T-helper 2 cell treated with Interferon-gamma antibody and Interleukin-4, amounts not matched to agents 100 ng/mL and 5 ng/mL, for 36 hours (primary cell): ENCODE measurements around the gene TRIM72. TPM values are rescaled to one million over a fixed set of nuclear protein-coding genes. Genes with fewer than 3 reads are reported as not detected.
"Not testable (repeated sequence)": the region's sequence is repeated elsewhere in the genome, so short reads cannot be mapped to it uniquely, and the experiment has no call there.

Experiments
- intact Hi-C: fragments of 100-400 bp; cut with micrococcal nuclease; formaldehyde crosslinking; loops from one replicate; pipeline ENCODE4 v1.15.1; 2023
- total RNA-seq: library from RNA; stranded (reverse); gene quantifications from 2 replicates; pipeline ENCODE4 v1.2.3, GENCODE V29; 2022

Gene TRIM72
- total RNA-seq, 1 donor from 2014 or later: not detected

DNA sequence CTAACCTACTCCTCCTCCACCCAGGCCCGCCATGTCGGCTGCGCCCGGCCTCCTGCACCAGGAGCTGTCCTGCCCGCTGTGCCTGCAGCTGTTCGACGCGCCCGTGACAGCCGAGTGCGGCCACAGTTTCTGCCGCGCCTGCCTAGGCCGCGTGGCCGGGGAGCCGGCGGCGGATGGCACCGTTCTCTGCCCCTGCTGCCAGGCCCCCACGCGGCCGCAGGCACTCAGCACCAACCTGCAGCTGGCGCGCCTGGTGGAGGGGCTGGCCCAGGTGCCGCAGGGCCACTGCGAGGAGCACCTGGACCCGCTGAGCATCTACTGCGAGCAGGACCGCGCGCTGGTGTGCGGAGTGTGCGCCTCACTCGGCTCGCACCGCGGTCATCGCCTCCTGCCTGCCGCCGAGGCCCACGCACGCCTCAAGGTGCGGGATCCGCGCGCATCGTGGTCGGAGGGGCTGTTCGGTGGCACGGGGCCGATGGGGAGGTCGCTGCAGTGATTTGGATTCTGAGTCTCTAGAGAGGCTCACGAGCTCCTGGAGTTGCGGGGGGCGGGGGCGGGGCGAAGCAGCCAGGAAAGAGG, 878 bp downstream of the TRIM72 start:
- intact Hi-C loops: loop anchor here (5.0 kb wide), 1 partner anchor 38 kb away; no protein-coding TSS in a partner anchor

DNA sequence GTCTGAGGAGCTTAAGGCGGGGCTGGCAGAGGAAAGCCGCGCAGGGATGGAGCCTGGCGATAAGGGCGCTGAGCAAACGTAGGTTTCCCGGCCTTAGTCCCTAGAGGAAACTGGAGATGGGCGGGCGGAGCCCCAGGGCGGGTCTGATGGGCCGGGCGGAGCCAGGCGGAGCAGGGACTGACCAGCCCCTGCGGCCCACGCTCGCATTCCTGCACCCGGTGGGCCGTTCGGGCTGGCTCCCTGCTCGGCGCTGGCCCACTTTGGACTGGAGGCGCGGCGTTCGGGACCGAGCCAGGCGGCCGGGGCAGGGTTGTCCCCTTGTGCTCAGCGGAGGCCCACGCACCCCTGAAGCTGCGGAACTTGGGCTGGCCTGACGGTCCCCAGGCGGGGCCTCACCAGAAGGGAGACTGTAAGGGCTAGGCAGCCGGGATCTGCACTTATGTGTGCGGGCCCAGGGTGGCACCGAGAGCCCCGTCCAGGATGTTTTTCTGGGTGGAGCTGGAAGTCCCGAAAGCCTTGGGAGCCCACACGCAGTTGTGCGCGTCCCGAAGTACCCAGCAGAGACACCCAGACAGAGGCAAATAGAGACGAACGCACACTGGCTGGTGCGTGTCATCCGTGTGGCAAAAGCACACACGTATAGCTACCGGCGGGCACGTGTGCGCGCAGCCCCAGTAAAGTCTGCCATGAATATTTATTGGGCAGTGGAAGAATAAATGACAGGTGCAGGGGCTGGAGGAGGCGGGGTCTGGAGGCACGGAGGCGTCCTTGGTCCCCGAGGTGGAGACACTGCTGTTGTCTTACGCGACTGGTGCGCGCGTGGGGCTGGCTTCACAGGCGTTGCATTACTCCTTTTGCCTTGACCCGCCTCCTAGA, 1.6 kb downstream of the TRIM72 start:
- intact Hi-C loops: loop anchor here (5.0 kb wide), 1 partner anchor 37 kb away; no protein-coding TSS in a partner anchor

DNA sequence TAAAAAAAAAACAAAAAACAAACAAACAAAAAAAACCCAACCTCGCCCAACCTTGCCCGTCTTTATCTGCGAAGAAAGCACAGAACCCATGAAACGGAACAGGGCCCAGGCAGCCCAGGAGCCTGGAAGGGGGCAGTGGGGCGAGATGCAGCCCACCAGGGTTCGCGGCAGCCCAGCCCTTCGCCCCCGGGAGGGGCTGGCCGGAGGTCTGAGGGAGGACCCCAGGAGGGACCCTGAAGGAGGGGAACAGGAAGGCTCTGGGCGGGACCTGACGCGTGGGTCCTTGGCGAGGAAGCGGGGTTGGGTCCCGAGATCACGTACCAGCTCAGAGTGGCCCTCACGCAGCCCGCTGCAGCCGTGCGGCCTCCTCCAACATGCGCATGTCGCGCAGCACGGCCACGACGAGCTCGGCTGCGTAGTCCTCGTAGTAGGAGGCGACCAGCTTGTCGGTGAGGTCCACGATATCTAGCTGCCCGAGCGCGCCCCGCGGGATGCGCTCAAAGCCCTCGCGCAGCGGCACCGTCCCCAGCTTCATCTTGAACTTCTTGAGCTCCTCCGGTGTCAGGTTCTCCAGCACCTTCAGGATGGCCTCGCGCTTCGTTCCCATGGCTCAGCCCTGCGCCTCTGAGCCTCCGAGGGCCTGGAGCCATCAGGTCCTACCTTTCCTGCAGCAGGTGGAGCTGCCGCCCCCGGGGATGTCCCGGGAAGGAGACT, 2.7 kb downstream of the TRIM72 start, which contains the start of gene PYDC1:
TSS of gene PYDC1 (minus strand) at position 714 of the 714 bp plus-strand sequence. CDS start at position 607, 107 bp downstream.
- intact Hi-C loops: loop anchor here (5.0 kb wide), 1 partner anchor 36 kb away; no protein-coding TSS in a partner anchor

DNA sequence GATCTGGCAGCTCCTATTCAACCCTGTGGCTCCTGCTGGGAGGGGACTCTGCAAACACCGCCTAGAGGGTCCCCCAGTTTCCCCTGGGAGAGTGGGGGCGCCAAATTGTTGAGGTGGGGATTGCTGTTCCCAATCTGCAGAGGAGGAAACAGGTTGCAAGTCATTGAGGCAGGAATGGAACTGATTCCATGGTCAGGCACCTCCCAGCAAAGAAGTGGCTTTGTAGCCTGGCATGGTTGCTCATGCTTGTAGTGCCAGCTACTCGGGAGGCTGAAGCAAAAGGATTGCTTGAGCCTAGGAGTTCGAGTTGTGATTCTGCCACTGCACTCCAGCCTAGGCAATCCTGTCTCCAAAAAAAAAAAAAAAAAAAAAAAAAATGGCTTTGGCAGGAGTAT, 3.2 kb downstream of the TRIM72 start:
- intact Hi-C loops: loop anchor here (5.0 kb wide), 1 partner anchor 35 kb away; no protein-coding TSS in a partner anchor

DNA sequence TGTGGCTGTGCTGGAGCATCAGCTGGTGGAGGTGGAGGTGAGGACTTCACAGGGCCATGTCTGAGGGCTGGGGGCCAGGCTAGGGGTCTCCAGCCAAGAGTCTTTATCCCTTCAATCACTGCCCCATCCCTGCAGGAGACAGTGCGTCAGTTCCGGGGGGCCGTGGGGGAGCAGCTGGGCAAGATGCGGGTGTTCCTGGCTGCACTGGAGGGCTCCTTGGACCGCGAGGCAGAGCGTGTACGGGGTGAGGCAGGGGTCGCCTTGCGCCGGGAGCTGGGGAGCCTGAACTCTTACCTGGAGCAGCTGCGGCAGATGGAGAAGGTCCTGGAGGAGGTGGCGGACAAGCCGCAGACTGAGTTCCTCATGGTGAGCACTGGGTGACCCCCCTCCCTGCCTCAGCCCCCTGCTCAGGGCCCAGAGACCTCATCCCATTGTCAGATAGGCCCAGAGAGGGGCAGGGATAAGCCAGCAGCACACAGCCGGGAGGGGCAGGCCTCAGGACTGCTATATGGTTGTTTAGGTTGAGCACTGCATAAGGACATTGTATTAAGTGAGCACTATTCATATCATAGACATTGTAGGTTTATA, 5.3 kb downstream of the TRIM72 start:
- intact Hi-C loops: loop anchor here (5.0 kb wide), 1 partner anchor 33 kb away; no protein-coding TSS in a partner anchor

DNA sequence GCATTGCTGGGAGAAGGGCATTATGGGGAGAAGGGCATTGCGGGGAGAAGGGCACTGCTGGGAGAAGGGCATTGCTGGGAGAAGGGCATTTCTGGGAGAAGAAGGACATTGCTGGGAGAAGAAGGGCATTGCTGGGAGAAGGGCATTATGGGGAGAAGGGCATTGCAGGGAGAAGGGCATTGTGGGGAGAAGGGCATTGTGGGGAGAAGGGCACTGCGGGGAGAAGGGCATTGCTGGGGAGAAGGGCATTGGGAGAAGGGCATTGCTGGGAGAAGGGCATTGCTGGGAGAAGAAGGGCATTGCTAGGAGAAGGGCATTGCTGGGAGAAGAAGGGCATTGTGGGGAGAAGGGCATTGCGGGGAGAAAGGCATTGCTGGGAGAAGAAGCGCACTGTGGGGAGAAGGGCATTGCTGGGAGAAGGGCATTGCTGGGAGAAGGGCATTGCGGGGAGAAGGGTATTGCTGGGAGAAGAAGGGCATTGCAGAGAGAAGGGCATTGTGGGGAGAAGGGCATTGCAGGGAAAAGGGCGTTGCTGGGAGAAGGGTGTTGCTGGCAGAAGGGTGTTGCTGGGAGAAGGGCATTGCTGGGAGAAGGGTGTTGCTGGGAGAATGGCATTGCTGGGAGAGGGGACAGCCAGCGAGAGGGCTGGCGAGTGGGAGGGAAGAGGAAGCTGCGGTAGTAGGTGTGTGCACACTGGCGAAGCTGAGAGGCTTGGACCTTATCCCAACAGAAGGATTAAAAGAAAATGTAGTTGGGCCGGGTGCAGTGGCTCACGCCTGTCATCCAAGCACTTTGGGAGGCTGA, 7.6 kb downstream of the TRIM72 start:
- intact Hi-C loops: no loop called here

DNA sequence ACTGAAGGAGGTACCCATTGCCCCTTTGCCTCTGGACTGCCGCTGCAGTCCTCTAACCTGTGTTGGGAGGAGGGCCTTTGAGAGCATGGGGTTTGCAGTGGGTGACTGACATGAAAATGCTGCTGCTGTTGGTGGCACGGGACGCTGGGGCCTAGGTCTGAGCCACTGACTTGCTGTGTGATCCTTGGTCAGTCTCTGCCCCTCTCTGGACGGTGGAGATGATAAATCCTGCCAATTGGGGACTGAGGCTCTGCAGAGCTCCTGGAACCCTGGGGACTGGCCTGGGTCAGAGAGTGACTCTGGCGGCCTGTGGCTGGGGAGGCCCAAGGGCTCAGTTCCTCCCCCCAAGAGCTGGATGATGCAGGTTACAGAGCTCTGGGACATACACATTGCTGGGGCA, 9.1 kb downstream of the TRIM72 start:
- intact Hi-C loops: no loop called here

DNA sequence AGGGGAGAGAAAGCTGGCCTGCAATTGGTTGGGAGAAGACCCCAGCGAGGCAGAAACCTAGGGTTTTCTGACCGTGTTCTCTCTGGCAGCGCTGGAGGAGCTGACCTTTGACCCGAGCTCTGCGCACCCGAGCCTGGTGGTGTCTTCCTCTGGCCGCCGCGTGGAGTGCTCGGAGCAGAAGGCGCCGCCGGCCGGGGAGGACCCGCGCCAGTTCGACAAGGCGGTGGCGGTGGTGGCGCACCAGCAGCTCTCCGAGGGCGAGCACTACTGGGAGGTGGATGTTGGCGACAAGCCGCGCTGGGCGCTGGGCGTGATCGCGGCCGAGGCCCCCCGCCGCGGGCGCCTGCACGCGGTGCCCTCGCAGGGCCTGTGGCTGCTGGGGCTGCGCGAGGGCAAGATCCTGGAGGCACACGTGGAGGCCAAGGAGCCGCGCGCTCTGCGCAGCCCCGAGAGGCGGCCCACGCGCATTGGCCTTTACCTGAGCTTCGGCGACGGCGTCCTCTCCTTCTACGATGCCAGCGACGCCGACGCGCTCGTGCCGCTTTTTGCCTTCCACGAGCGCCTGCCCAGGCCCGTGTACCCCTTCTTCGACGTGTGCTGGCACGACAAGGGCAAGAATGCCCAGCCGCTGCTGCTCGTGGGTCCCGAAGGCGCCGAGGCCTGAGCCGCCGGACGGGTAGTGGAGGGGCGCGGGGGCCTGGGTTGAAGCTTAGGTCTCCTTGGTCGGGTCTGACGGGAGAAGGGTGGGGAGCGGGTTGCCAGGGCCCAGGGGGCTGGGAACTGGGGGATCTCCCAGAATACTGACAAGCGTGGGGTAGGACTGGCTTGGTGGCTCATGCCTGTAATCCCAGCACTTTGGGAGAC, 10.4 kb downstream of the TRIM72 start:
- intact Hi-C loops: no loop called here

DNA sequence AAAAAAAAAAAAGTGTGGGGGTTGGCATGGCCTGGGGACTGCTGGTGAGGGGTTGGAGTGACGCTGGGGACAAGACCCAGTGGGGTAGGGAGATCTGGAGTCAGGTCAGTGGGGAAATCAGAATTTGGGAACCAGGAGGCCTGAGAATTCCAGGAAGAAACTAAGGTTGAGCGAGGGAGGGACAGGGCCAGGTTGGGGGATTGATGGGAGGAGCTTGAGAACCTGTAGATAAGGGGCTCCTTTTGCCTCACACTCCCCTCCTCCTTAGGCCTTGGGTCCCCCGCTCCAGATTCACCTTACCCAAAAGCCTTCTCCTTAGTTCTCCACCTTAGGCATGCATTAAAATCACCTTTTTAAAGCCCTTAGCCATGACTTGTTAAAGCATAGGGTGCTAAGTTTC, 11.3 kb downstream of the TRIM72 start:
- intact Hi-C loops: no loop called here

DNA sequence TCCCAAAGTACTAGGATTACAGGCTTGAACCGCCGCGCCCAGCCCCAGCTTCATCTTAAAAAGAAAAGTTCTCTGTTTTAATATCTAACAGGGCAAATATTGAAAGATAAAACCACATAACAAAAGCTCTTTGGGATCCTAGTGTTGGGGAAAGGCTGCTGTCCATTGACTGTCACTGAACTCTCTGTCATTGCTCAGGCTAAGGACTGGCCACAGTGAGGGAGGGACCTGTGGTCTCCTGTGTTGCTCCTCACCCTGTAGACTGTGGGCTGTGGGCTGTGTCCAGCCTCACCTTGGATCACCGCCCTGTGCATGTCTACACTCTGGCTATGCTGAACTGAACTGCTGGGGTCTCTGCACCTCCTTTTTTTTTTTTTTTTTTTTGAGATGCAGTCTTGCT, 14.3 kb downstream of the TRIM72 start:
- intact Hi-C loops: no loop called here

DNA sequence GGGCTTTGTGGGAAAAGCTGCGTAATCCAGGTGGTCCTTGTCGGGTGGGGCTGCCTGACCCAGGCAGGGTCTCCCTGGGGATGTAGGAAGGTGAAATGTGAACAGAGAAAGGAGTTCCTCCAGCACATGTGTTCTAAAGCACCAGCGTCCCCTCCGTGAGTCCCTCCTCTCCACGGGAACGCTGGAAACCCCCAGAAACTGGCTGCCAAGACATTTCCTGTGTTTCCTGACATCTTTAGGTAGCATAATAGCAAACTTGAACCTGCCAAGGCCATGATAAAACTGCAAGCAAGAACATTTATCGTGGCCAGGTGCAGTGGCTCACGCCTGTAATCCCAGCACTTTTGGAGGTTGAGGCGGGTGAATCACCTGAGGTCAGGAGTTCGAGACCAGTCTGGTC, 15.6 kb downstream of the TRIM72 start:
- intact Hi-C loops: no loop called here

DNA sequence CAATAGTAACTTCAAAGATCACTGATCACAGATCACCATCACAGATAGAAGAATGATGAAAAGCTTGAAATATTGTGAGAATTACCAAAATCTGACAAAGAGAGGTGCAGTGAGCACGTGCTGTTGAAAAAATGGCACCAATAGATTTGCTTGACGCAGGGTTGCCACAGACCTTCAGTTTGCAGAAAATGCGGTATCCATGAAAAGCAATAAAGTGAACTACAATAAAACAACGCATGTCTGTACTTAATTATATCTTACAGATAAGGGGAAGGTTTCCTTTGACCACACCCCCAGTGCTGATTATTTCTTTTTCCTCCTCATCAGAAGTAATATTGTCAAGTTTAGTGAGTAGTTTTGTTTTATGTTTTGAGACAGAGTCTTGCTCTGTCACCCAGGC, 24.1 kb downstream of the TRIM72 start:
- intact Hi-C loops: no loop called here

DNA sequence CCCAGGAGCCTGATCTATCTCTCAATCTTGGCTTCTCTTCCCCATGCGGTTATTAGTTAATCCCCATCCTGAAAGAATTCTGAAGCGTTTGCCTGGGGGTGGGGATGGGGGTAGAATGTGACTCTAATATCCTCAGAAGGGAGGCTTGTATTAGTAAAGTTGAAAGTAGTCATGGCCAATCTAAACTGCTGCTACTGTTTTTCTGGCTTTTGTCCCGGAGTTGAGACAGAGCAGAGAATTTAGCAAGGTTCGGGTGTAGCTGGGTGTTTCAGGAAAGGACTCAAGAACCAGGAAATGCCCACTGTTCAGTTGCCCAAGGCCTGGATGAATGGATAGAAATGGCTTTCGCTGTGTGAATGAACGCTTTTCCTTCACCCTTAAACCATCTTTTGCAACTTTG, 28.3 kb downstream of the TRIM72 start:
- intact Hi-C loops: no loop called here

DNA sequence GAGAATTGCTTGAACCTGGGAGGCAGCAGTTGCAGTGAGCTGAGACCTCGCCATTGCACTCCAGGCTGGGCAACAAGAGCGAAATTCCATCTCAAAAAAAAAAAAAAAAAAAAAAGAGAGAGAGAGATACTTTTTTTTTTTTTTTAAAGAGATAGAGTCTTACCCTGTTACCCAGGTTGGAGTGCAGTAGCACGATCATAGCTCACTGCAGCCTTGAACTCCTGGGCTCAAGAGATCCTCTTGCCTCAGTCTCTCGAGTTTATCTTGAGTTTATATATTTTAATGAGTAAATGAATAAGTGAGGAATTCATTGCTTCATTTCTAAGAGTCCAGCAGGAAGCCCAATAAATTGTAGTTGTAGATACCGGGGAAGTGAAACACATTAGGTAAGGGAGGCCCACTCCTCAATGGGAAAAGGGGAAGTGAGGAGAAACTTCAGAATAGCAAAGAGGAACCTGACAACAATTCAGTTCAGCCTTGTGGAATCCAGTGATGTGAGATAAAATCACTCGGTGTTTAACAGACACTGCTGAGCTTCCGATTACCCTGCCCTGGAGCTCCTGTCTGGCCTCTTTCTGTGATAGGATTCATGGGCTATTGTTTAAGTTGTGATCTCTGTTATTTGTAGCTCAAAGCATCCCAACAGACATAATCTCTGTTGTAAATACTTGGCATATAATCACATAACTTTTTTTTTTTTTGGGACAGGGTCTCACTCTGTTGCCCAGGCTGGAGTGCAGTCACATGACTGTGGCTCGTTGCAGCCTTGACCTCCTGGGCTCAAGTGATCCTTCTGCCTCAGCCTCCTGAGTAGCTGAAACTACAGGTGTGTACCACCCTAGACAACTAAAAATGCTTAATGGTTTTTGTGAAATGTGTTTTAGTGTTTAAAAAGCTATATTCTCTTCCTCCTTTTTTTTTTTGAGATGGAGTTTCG, 30.1 kb downstream of the TRIM72 start:
- intact Hi-C loops: no loop called here

DNA sequence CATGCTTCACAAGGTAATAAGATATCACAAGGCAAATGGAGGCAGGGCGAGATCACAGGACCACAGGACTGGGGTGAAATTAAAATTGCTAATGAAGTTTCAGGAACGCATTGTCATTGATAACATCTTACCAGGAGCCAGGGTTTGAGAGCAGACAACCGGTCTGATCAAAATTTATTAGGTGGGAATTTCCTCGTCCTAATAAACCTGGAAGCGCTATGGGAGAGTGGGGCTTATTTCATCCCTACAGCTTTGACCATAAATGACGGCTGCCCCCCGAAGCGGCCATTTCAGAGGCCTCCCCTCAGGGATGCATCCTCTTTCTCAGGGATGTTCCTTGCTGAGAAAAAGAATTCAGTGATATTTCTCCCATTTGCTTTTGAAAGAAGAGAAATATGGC, 31.7 kb downstream of the TRIM72 start:
- intact Hi-C loops: not testable (repeated sequence)

DNA sequence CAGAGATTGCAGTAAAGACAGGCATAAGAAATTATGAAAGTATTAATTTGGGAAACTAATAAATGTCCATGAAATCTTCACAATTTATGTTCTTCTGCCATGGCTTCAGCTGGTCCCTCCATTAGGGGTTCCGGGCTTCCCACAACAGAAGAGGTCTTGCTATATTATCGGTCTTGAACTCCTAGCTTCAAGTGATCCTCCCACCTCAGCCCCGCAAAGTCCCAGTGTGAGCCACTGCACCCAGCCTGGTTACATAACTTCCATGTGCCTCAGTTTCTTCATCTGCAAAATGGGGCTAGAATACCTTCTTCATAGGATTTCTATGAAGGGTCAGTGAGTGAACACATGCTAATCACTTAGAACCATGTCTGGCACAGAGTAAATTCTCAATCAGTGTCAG, 32.4 kb downstream of the TRIM72 start:
- intact Hi-C loops: no loop called here

DNA sequence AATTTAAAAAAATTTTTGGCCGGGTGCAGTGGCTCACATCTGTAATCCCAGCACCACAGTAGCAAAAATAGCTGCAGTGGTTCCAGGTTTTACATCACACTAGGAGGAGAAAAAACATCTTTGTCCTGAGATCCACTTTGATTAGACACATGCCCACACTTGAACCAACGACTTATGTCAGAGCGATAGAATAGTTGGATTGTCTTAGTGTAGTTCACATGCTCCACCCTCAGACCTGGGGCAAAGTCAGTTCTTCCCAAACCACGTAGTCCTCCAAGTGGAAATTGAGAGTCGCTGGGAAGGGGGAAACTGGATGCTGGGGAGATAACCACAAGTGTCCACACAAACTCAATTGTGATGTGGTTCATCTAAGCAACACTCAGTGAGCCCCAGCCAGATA, 34.4 kb downstream of the TRIM72 start:
- intact Hi-C loops: no loop called here

DNA sequence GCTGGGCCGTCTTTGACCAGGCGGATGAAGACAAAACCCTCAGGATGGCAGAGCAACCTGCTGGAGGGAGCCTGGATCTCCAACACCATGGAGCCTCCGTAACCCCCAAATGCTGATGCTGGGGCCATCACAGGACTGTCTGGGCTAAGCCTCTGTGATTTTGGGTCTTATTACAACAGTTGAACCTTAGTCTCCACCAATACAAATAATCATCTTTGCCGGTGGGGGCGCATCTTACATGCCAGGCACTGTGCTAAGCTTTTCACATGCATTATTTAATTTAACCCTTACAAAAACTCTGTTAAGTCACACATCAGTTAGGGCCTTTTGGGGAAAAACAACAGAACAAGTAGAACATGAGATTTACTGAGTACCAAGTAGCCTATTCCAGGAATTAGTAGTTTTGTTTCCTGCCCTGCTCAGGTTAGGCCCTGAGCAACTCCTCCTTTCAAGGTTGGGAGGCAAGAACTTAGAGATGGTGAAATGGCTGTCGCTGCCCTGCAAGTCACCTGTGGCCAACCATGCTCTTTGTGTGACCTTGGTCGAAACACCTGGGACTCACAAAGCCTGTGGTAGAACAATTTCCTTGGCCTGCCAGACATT, 37.0 kb downstream of the TRIM72 start:
- intact Hi-C loops: loop anchor here (5.0 kb wide), 1 partner anchor 34 kb away; the partner anchor contains the start of gene PYDC1
